A549 (cell line): ENCODE data around the gene RSPH9. TPM values are rescaled to one million over a fixed set of nuclear protein-coding genes. Genes with fewer than 3 reads are reported as not detected.

Experiments
- ATAC-seq, 2 experiments: fragments of 200-7000 bp in 1 of 2; fragments of >200 bp in 1 of 2; cut with Nextera tagmentation in 1 of 2; cut with Tn5 transposase in 1 of 2; 3 replicates each; pipeline versions ENCODE4 v1.8.0 to v1.9.1; 2018 to 2020; ENCODE audit warnings: mild to moderate bottlenecking in 1 of 2, moderate library complexity in 1 of 2
- CTCF ChIA-PET: fragments of 300-600 bp; sonication (Branson Sonifier 250); formaldehyde crosslinking; extraction: SDS; loops from one replicate; lab custom pipeline; 2021; ENCODE audit warnings: antibody characterized with exemption, inconsistent platforms; lab: Yijun Ruan, JAX
- POLR2A ChIA-PET: fragments of 350-600 bp; formaldehyde crosslinking; extraction: SDS; loops from one replicate; lab custom pipeline; 2021; ENCODE audit warnings: antibody characterized with exemption, inconsistent platforms; lab: Yijun Ruan, JAX
- DNase-seq, 2 experiments: peaks; one replicate each; pipeline versions ENCODE4 v3.0.0 to v3.0.0-alpha.2; 2011 to 2016; ENCODE audit warnings: low read depth in 1 of 2, low spot score in 1 of 2
- FAIRE-seq: peaks from 2 replicates; lab custom pipeline; 2011; peaks lifted over from hg19 to GRCh38; lab: Jason Lieb, UNC
- H3K27ac ChIP-seq, 2 experiments: fragments of >200 bp; sonication (Bioruptor Twin); formaldehyde crosslinking; 3 replicates each; pipeline ENCODE4 v1.5.1; 2016 to 2017
- H3K4me1 ChIP-seq: fragments of >200 bp; sonication (Bioruptor Twin); formaldehyde crosslinking; 3 replicates; pipeline ENCODE4 v1.6.1; 2016
- H3K4me2 ChIP-seq: fragments of >200 bp; sonication (Bioruptor Twin); formaldehyde crosslinking; 3 replicates; pipeline ENCODE4 v1.6.1; 2016
- H3K4me3 ChIP-seq: fragments of >200 bp; sonication (Bioruptor Twin); formaldehyde crosslinking; 3 replicates; pipeline ENCODE4 v1.5.1; 2016
- H3K9me3 ChIP-seq: fragments of >200 bp; sonication (Bioruptor Twin); formaldehyde crosslinking; 3 replicates; pipeline ENCODE4 v1.6.1; 2016
- CBX8 ChIP-seq: fragments of 200-600 bp; sonication (generic); IDR thresholded peaks from 2 replicates; pipeline ENCODE4 v1.6.1; 2016
- EHF ChIP-seq: fragments of 250-450 bp; sonication (Bioruptor Pico); IDR thresholded peaks from 2 replicates; pipeline ENCODE4 v1.5.0; 2020; ENCODE audit warnings: mild to moderate bottlenecking
- ELK1 ChIP-seq: fragments of 150-350 bp; IDR thresholded peaks from 2 replicates; pipeline ENCODE4 v1.6.1; 2014; ENCODE audit warnings: low read depth, mild to moderate bottlenecking, low read length
- HES2 ChIP-seq: fragments of >200 bp; sonication (Bioruptor Twin); formaldehyde crosslinking; IDR thresholded peaks from 2 replicates; pipeline ENCODE4 v1.6.1; 2016
- HMGXB4 ChIP-seq: fragments of 250-450 bp; sonication (Bioruptor Pico); IDR thresholded peaks from 2 replicates; pipeline ENCODE4 v1.5.0; 2021; ENCODE audit warnings: mild to moderate bottlenecking, moderate library complexity, borderline replicate concordance
- HOXB5 ChIP-seq: fragments of 250-450 bp; sonication (Bioruptor Pico); IDR thresholded peaks from 2 replicates; pipeline ENCODE4 v1.5.0; 2020; ENCODE audit warnings: mild to moderate bottlenecking, moderate library complexity
- JUNB ChIP-seq: fragments of >200 bp; sonication (Bioruptor Twin); formaldehyde crosslinking; IDR thresholded peaks from 2 replicates; pipeline ENCODE4 v1.6.1; 2016
- KDM1A ChIP-seq: fragments of 200-600 bp; sonication (generic); IDR thresholded peaks from 2 replicates; pipeline ENCODE4 v1.6.1; 2016; ENCODE audit warnings: low read depth, mild to moderate bottlenecking
- KDM5A ChIP-seq: fragments of 200-600 bp; sonication (generic); IDR thresholded peaks from 2 replicates; pipeline ENCODE4 v1.6.1; 2016; ENCODE audit warnings: antibody characterized with exemption, mild to moderate bottlenecking
- MAX ChIP-seq: IDR thresholded peaks from 2 replicates; pipeline ENCODE4 v1.6.1; 2012
- NFE2L2 ChIP-seq: fragments of 150-350 bp; conservative IDR thresholded peaks from 2 replicates; pipeline ENCODE4 v1.6.1; 2014; ENCODE audit warnings: low read length
- PHF8 ChIP-seq: fragments of 200-600 bp; sonication (generic); IDR thresholded peaks from 2 replicates; pipeline ENCODE4 v1.6.1; 2016; ENCODE audit warnings: low read depth, mild to moderate bottlenecking, antibody characterized with exemption, moderate library complexity, borderline replicate concordance
- POLR2A ChIP-seq: IDR thresholded peaks from 2 replicates; pipeline ENCODE4 v1.6.1; 2012; ENCODE audit warnings: mild to moderate bottlenecking, low read length
- POLR2AphosphoS2 ChIP-seq: conservative IDR thresholded peaks from 2 replicates; pipeline ENCODE4 v1.6.1; 2012; ENCODE audit warnings: low read length, improper control_type of control experiment, inconsistent platforms
- REST ChIP-seq: fragments of 200-600 bp; sonication (generic); IDR thresholded peaks from 2 replicates; pipeline ENCODE4 v1.6.1; 2016; ENCODE audit warnings: antibody characterized with exemption, mild to moderate bottlenecking, moderate library complexity
- RFX5 ChIP-seq: fragments of 450-650 bp; IDR thresholded peaks from 2 replicates; pipeline ENCODE4 v1.7.1; 2014; ENCODE audit warnings: antibody characterized with exemption, mild to moderate bottlenecking, moderate library complexity
- TFCP2L1 ChIP-seq: fragments of 250-450 bp; sonication (Bioruptor Pico); IDR thresholded peaks from 2 replicates; pipeline ENCODE4 v1.5.0; 2021; ENCODE audit warnings: mild to moderate bottlenecking
- USF2 ChIP-seq: fragments of 450-650 bp; IDR thresholded peaks from 2 replicates; pipeline ENCODE4 v1.6.1; 2014; ENCODE audit warnings: antibody characterized with exemption
- ZFP36 ChIP-seq: fragments of 450-650 bp; IDR thresholded peaks from 2 replicates; pipeline ENCODE4 v1.6.1; 2014; ENCODE audit warnings: borderline replicate concordance; ENCODE audit not compliant: partially characterized antibody
- WGBS: methylation state at CpG from one replicate; pipeline ENCODE4 v1.1.6; 2017; ENCODE audit errors: missing lambda C conversion rate; 5-methylcytosine and 5-hydroxymethylcytosine counted together
- polyA plus RNA-seq, 4 experiments: library from polyadenylated mRNA; depleted of rRNA in 3 of 4; stranded (reverse); fragments of >200 nt; fragmentation: RNase III in 1 of 4; extraction: RNeasy Plus Mini Kit Qiagen cat#74134 plus additional on column Dnase treatment in 1 of 4; gene quantifications; 2 replicates in 3 of 4; 3 replicates in 1 of 4; pipeline ENCODE4 v1.2.3, GENCODE V29; 2011 to 2017

Gene RSPH9
- polyA plus RNA-seq, 2 of the 4 experiments (the other 2 are of a cell fraction) = 0.14 to 0.18 TPM

GRCh38 chr6:43720999-43721398 lies 76.2 kb downstream of the RSPH9 start:
- CTCF ChIA-PET = interaction anchor here (0.6 to 2.2 kb wide), 7 partner anchors 49 to 367 kb away, joined by 3 to 8 read pairs (median 7); partner anchors contain the start of gene VEGFA
- no peak for ATAC-seq
- Histone ChIP-seq H3K4me2 (no peak overlapping the region), H3K4me1 (peaks cover 9% of the 10 kb centered on the region; the same call in 2 of the 3 replicates), H3K27ac (no peak overlapping the region), H3K9me3 (no peaks in the 10 kb centered on the region), H3K4me3 (no peak overlapping the region)
- DNase-seq = no peak
- no peak for TF ChIP-seq MAX
- TF ChIP-seq PHF8 = no peak
- no peak for TF ChIP-seq POLR2AphosphoS2
- no peak for TF ChIP-seq KDM1A
- TF ChIP-seq JUNB = no peak
- TF ChIP-seq ELK1 = no peak
- no peak for TF ChIP-seq HMGXB4 (CRISPR knock-in tag)
- no peak for TF ChIP-seq KDM5A
- no peak for TF ChIP-seq HOXB5 (CRISPR knock-in tag)
- no peak for TF ChIP-seq ZFP36
- TF ChIP-seq HES2 = no peak
- TF ChIP-seq REST = no peak
- no peak for TF ChIP-seq POLR2A
- TF ChIP-seq USF2 = no peak
- TF ChIP-seq TFCP2L1 (CRISPR knock-in tag) = no peak
- no peak for TF ChIP-seq EHF
- TF ChIP-seq CBX8 = no peak
- no peak for TF ChIP-seq RFX5
- TF ChIP-seq NFE2L2 = no peak
- 77% methylated on average over 4 of the region's 4 CpGs for WGBS
- POLR2A ChIA-PET = no interaction called here
- FAIRE-seq = no peak

Other genes with a start within 250 kb of the RSPH9 start
- gene ABCC10, start 217.5 kb upstream of the RSPH9 start, polyA plus RNA-seq (2011; rRNA removed) = 6.8 and 8.5 TPM in 2 replicates
- 8.9 to 10.5 TPM (median 9.3 TPM) in 3 replicates for gene ABCC10, start 217.5 kb upstream of the RSPH9 start, polyA plus RNA-seq (2017; fragmentation: RNase III; extraction: RNeasy Plus Mini Kit Qiagen cat#74134 plus additional on column Dnase treatment)
- gene DLK2, start 189.5 kb upstream of the RSPH9 start, polyA plus RNA-seq (2011; rRNA removed) = 2.9 and 3.4 TPM in 2 replicates
- 2.2 to 2.6 TPM (median 2.5 TPM) in 3 replicates for gene DLK2, start 189.5 kb upstream of the RSPH9 start, polyA plus RNA-seq (2017; fragmentation: RNase III; extraction: RNeasy Plus Mini Kit Qiagen cat#74134 plus additional on column Dnase treatment)
- 12.7 and 15.7 TPM in 2 replicates for gene TJAP1, start 167.5 kb upstream of the RSPH9 start, polyA plus RNA-seq (2011; rRNA removed)
- gene TJAP1, start 167.5 kb upstream of the RSPH9 start, polyA plus RNA-seq (2017; fragmentation: RNase III; extraction: RNeasy Plus Mini Kit Qiagen cat#74134 plus additional on column Dnase treatment) = 12.7 to 13.7 TPM (median 13.1 TPM) in 3 replicates
- 0.24 and 0.26 TPM in 2 replicates for gene LRRC73, start 134.7 kb upstream of the RSPH9 start, polyA plus RNA-seq (2011; rRNA removed)
- gene LRRC73, start 134.7 kb upstream of the RSPH9 start, polyA plus RNA-seq (2017; fragmentation: RNase III; extraction: RNeasy Plus Mini Kit Qiagen cat#74134 plus additional on column Dnase treatment) = 0.61 to 0.72 TPM (median 0.71 TPM) in 3 replicates
- 99.5 and 108 TPM in 2 replicates for gene YIPF3, start 128.1 kb upstream of the RSPH9 start, polyA plus RNA-seq (2011; rRNA removed)
- 51.6 to 72.0 TPM (median 63.4 TPM) in 3 replicates for gene YIPF3, start 128.1 kb upstream of the RSPH9 start, polyA plus RNA-seq (2017; fragmentation: RNase III; extraction: RNeasy Plus Mini Kit Qiagen cat#74134 plus additional on column Dnase treatment)
- gene POLR1C, start 127.9 kb upstream of the RSPH9 start, polyA plus RNA-seq (2011; rRNA removed) = 63.1 and 85.1 TPM in 2 replicates
- gene POLR1C, start 127.9 kb upstream of the RSPH9 start, polyA plus RNA-seq (2017; fragmentation: RNase III; extraction: RNeasy Plus Mini Kit Qiagen cat#74134 plus additional on column Dnase treatment) = 46.5 to 50.0 TPM (median 48.5 TPM) in 3 replicates
- gene XPO5, start 69.0 kb upstream of the RSPH9 start, polyA plus RNA-seq (2011; rRNA removed) = 51.0 and 53.9 TPM in 2 replicates
- gene XPO5, start 69.0 kb upstream of the RSPH9 start, polyA plus RNA-seq (2017; fragmentation: RNase III; extraction: RNeasy Plus Mini Kit Qiagen cat#74134 plus additional on column Dnase treatment) = 24.7 to 27.7 TPM (median 24.8 TPM) in 3 replicates
- 14.4 and 14.5 TPM in 2 replicates for gene POLH, start 68.9 kb upstream of the RSPH9 start, polyA plus RNA-seq (2011; rRNA removed)
- 7.0 to 9.7 TPM (median 9.4 TPM) in 3 replicates for gene POLH, start 68.9 kb upstream of the RSPH9 start, polyA plus RNA-seq (2017; fragmentation: RNase III; extraction: RNeasy Plus Mini Kit Qiagen cat#74134 plus additional on column Dnase treatment)
- 59.6 and 71.1 TPM in 2 replicates for gene GTPBP2, start 15.8 kb upstream of the RSPH9 start, polyA plus RNA-seq (2011; rRNA removed)
- 27.0 to 29.3 TPM (median 28.9 TPM) in 3 replicates for gene GTPBP2, start 15.8 kb upstream of the RSPH9 start, polyA plus RNA-seq (2017; fragmentation: RNase III; extraction: RNeasy Plus Mini Kit Qiagen cat#74134 plus additional on column Dnase treatment)
- 26.7 and 32.0 TPM in 2 replicates for gene MAD2L1BP, start 9.2 kb upstream of the RSPH9 start, polyA plus RNA-seq (2011; rRNA removed)
- gene MAD2L1BP, start 9.2 kb upstream of the RSPH9 start, polyA plus RNA-seq (2017; fragmentation: RNase III; extraction: RNeasy Plus Mini Kit Qiagen cat#74134 plus additional on column Dnase treatment) = 22.0 to 22.6 TPM (median 22.4 TPM) in 3 replicates
- gene MRPS18A, start 42.8 kb downstream of the RSPH9 start, polyA plus RNA-seq (2011; rRNA removed) = 44.2 and 54.2 TPM in 2 replicates
- 38.0 to 42.1 TPM (median 41.1 TPM) in 3 replicates for gene MRPS18A, start 42.8 kb downstream of the RSPH9 start, polyA plus RNA-seq (2017; fragmentation: RNase III; extraction: RNeasy Plus Mini Kit Qiagen cat#74134 plus additional on column Dnase treatment)
- 83.7 and 101 TPM in 2 replicates for gene VEGFA, start 125.2 kb downstream of the RSPH9 start, polyA plus RNA-seq (2011; rRNA removed)
- gene VEGFA, start 125.2 kb downstream of the RSPH9 start, polyA plus RNA-seq (2017; fragmentation: RNase III; extraction: RNeasy Plus Mini Kit Qiagen cat#74134 plus additional on column Dnase treatment) = 35.4 to 41.1 TPM (median 35.8 TPM) in 3 replicates